CD14-positive monocyte (primary cell): ENCODE measurements around the gene IFIT3. TPM values are rescaled to one million over a fixed set of nuclear protein-coding genes. Genes with fewer than 3 reads are reported as not detected.

Experiments
- DNase-seq, 3 donors: peaks; one replicate each; pipeline ENCODE4 v3.0.0-alpha.2; 2011 to 2022
- H2AFZ ChIP-seq: 2 replicates; pipeline ENCODE4 v1.6.0; 2012; ENCODE audit warnings: mild to moderate bottlenecking, low read depth, low read length, inconsistent platforms; ENCODE audit not compliant: insufficient read depth, poor library complexity, severe bottlenecking
- H3K27ac ChIP-seq, 2 donors: 1 replicate in 1 of 2; 2 replicates in 1 of 2; pipeline ENCODE4 v1.5.1; 2012 to 2013; ENCODE audit warnings: low read length in 2 of 2, control low read depth in 1 of 2, inconsistent platforms in 1 of 2, low read depth in 1 of 2, mild to moderate bottlenecking in 1 of 2
- H3K27me3 ChIP-seq, 2 donors: one replicate each; pipeline versions ENCODE4 v1.6.0 to v1.6.1; 2011 to 2013; ENCODE audit warnings: low read length in 2 of 2; ENCODE audit not compliant: control insufficient read depth in 2 of 2, insufficient read depth in 2 of 2
- H3K36me3 ChIP-seq, 2 donors: replicated peaks in 1 of 2; 1 replicate in 1 of 2; 2 replicates in 1 of 2; pipeline versions ENCODE4 v1.5.1 to v1.6.1; 2012 to 2013; ENCODE audit warnings: low read length in 2 of 2, control low read depth in 1 of 2, inconsistent platforms in 1 of 2, mild to moderate bottlenecking in 1 of 2; ENCODE audit not compliant: insufficient read depth in 2 of 2, control insufficient read depth in 1 of 2
- H3K4me1 ChIP-seq, 2 donors: 1 replicate in 1 of 2; 2 replicates in 1 of 2; pipeline versions ENCODE4 v1.5.1 to v1.6.1; 2012 to 2013; ENCODE audit warnings: low read length in 2 of 2, control low read depth in 1 of 2, inconsistent platforms in 1 of 2, mild to moderate bottlenecking in 1 of 2, moderate library complexity in 1 of 2; ENCODE audit not compliant: insufficient read depth in 2 of 2, control insufficient read depth in 1 of 2
- H3K4me2 ChIP-seq: replicated peaks from 2 replicates; pipeline ENCODE3; 2012; ENCODE audit warnings: low read length, moderate library complexity, mild to moderate bottlenecking; ENCODE audit not compliant: poor library complexity, severe bottlenecking; ENCODE audit errors: extremely low read depth
- H3K4me3 ChIP-seq, 3 experiments: fragments of 200-600 bp in 1 of 3; sonication (generic) in 1 of 3; replicated peaks in 1 of 3; 1 replicate in 2 of 3; 2 replicates in 1 of 3; pipeline ENCODE4 v1.5.1; 2011 to 2013; ENCODE audit warnings: low read length in 3 of 3, mild to moderate bottlenecking in 3 of 3, control low read depth in 2 of 3, low read depth in 2 of 3, inconsistent platforms in 1 of 3, moderate library complexity in 1 of 3
- H3K79me2 ChIP-seq: 2 replicates; pipeline ENCODE4 v1.6.0; 2012; ENCODE audit warnings: mild to moderate bottlenecking, control low read depth, inconsistent platforms, low read length, moderate library complexity; ENCODE audit not compliant: insufficient read depth
- H3K9ac ChIP-seq: 2 replicates; pipeline ENCODE4 v1.6.0; 2017; ENCODE audit warnings: low read length, mild to moderate bottlenecking; ENCODE audit not compliant: insufficient read depth, poor library complexity, severe bottlenecking
- H3K9me3 ChIP-seq, 2 donors: replicated peaks in 1 of 2; 1 replicate in 1 of 2; 2 replicates in 1 of 2; pipeline versions ENCODE4 v1.5.1 to v1.6.1; 2012 to 2013; ENCODE audit warnings: low read length in 2 of 2, control low read depth in 1 of 2; ENCODE audit not compliant: control insufficient read depth in 1 of 2, insufficient read depth in 1 of 2
- H4K20me1 ChIP-seq: 2 replicates; pipeline ENCODE4 v1.6.0; 2012; ENCODE audit warnings: mild to moderate bottlenecking, low read length, control low read depth, moderate library complexity; ENCODE audit not compliant: insufficient read depth
- H3K27ac Mint-ChIP-seq, 7 donors: one replicate each; pipeline ENCODE4 v1.8.0; 2020; ENCODE audit warnings: mild to moderate bottlenecking in 7 of 7, mixed read lengths in 7 of 7, moderate library complexity in 6 of 7, inconsistent platforms in 2 of 7
- H3K27me3 Mint-ChIP-seq, 3 donors: one replicate each; pipeline ENCODE4 v1.8.0; 2021 to 2022; ENCODE audit warnings: low read depth in 3 of 3, mild to moderate bottlenecking in 3 of 3, mixed read lengths in 3 of 3, moderate library complexity in 3 of 3, inconsistent platforms in 1 of 3
- H3K36me3 Mint-ChIP-seq, 2 donors: one replicate each; pipeline ENCODE4 v1.8.0; 2020; ENCODE audit warnings: mixed read lengths in 2 of 2, inconsistent platforms in 1 of 2, mild to moderate bottlenecking in 1 of 2
- H3K4me1 Mint-ChIP-seq: one replicate; pipeline ENCODE4 v1.8.0; 2020; ENCODE audit warnings: mild to moderate bottlenecking, mixed read lengths
- H3K4me3 Mint-ChIP-seq, 2 donors: one replicate each; pipeline ENCODE4 v1.8.0; 2020; ENCODE audit warnings: mild to moderate bottlenecking in 2 of 2, mixed read lengths in 2 of 2, moderate library complexity in 1 of 2
- H3K9me3 Mint-ChIP-seq, 7 donors: one replicate each; pipeline ENCODE4 v1.8.0; 2020 to 2022; ENCODE audit warnings: mixed read lengths in 7 of 7, mild to moderate bottlenecking in 6 of 7, moderate library complexity in 6 of 7, inconsistent platforms in 2 of 7
- CTCF ChIP-seq: fragments of 200-600 bp; IDR thresholded peaks from one replicate; pipeline ENCODE4 v1.8.0; 2022; ENCODE audit warnings: antibody characterized with exemption, mild to moderate bottlenecking
- WGBS: methylation state at CpG from one replicate; pipeline ENCODE4 v1.1.5; 2013; ENCODE audit warnings: missing lambda C conversion rate; ENCODE audit not compliant: insufficient coverage; 5-methylcytosine and 5-hydroxymethylcytosine counted together
- intact Hi-C, 2 donors: fragments of 100-400 bp; cut with micrococcal nuclease; formaldehyde crosslinking; loops; one replicate each; pipeline versions ENCODE4 v1.15.0 to v1.15.1; 2023
- polyA plus RNA-seq, 3 donors: library from polyadenylated mRNA; depleted of rRNA in 1 of 3; unstranded in 2 of 3; stranded (reverse) in 1 of 3; fragments of 300-500 nt in 2 of 3; fragments of >200 nt in 1 of 3; fragmentation: Illumina TruSeq in 2 of 3; gene quantifications; 1 replicate in 2 of 3; 2 replicates in 1 of 3; pipeline ENCODE4 v1.2.3, GENCODE V29; 2012 to 2021

IFIT3 gene
- polyA plus RNA-seq, 3 donors: 13.8 to 38.0 (median 26.4) TPM

GRCh38 chr10:89303161-89303560 is 24.6 kb upstream of the IFIT3 start:
- peaks cover 29 to 33% of the 10 kb centered on the region in 2 donors for H3K36me3 Mint-ChIP-seq
- intact Hi-C loops: loop anchor here in 1 of 2 donors (5.0 to 10.0 kb wide), 2 partner anchors 46 to 112 kb away; partner anchors contain the start of gene IFIT5
- 80% methylated on average over 1 of the region's 2 CpGs for WGBS
- peaks cover 35 to 39% of the 10 kb centered on the region in 2 donors for H3K4me1 ChIP-seq
- no peak for DNase-seq
- no peaks in the 10 kb centered on the region for H3K9me3 ChIP-seq
- peak overlapping the region; percentile 80 for H3K4me2 ChIP-seq
- H3K4me3 ChIP-seq: peak overlapping the region; percentile 60 to 95 (median 84)
- H3K36me3 ChIP-seq: peaks cover 17 to 27% of the 10 kb centered on the region in 2 donors
- H2AFZ ChIP-seq: no peak overlapping the region
- H3K9ac ChIP-seq: no peak overlapping the region
- peaks cover 0 to 5% (median 0%) of the 10 kb centered on the region in 3 donors for H3K27me3 Mint-ChIP-seq
- peaks cover 40% of the 10 kb centered on the region for H3K4me1 Mint-ChIP-seq
- peak overlapping the region in 3 of 7 donors; percentile 22 to 97 (median 97) for H3K27ac Mint-ChIP-seq
- peaks cover 15% of the 10 kb centered on the region for H3K79me2 ChIP-seq
- TF ChIP-seq CTCF: no peak
- H4K20me1 ChIP-seq: peaks cover 37% of the 10 kb centered on the region
- no peaks in the 10 kb centered on the region for H3K27me3 ChIP-seq
- H3K27ac ChIP-seq: peak overlapping the region in 1 of 2 donors; percentile 97
- peaks cover 0 to 1% (median 0%) of the 10 kb centered on the region in 7 donors for H3K9me3 Mint-ChIP-seq
- H3K4me3 Mint-ChIP-seq: peak overlapping the region; percentile 82 to 95

- H3K27me3 ChIP-seq: no peaks in the 10 kb centered on the region
- no peaks in the 10 kb centered on the region for H3K9me3 ChIP-seq
- TF ChIP-seq CTCF: no peak
- H3K79me2 ChIP-seq: peaks cover 15% of the 10 kb centered on the region
- no peak for DNase-seq
- H3K27ac Mint-ChIP-seq: peak overlapping the region in 1 of 7 donors; percentile 34
- H3K27ac ChIP-seq: no peak overlapping the region
- H3K36me3 ChIP-seq: peaks cover 17 to 32% of the 10 kb centered on the region in 2 donors
- peak overlapping the region; percentile 80 for H3K4me2 ChIP-seq
- WGBS: 93% methylated on average over 3 of the region's 4 CpGs
- H3K4me1 ChIP-seq: peaks cover 35 to 39% of the 10 kb centered on the region in 2 donors
- H3K36me3 Mint-ChIP-seq: peaks cover 30 to 35% of the 10 kb centered on the region in 2 donors
- intact Hi-C loops: loop anchor here in 1 of 2 donors (5.0 to 10.0 kb wide), 2 partner anchors 47 to 111 kb away; partner anchors contain the start of gene IFIT5
- H2AFZ ChIP-seq: no peak overlapping the region
- no peak overlapping the region for H3K9ac ChIP-seq
- peak overlapping the region; percentile 60 to 95 (median 84) for H3K4me3 ChIP-seq
- peaks cover 37% of the 10 kb centered on the region for H3K4me1 Mint-ChIP-seq
- peaks cover 0 to 1% (median 0%) of the 10 kb centered on the region in 7 donors for H3K9me3 Mint-ChIP-seq
- H3K4me3 Mint-ChIP-seq: peak overlapping the region; percentile 82 to 95
- peaks cover 0 to 5% (median 0%) of the 10 kb centered on the region in 3 donors for H3K27me3 Mint-ChIP-seq
- H4K20me1 ChIP-seq: peaks cover 41% of the 10 kb centered on the region
Observed at GRCh38 chr10:89304026-89304425, 23.8 kb upstream of the IFIT3 start.
